Measurements from ENCODE around the gene LSM10.

- TF ChIP-seq, protein P1, sequence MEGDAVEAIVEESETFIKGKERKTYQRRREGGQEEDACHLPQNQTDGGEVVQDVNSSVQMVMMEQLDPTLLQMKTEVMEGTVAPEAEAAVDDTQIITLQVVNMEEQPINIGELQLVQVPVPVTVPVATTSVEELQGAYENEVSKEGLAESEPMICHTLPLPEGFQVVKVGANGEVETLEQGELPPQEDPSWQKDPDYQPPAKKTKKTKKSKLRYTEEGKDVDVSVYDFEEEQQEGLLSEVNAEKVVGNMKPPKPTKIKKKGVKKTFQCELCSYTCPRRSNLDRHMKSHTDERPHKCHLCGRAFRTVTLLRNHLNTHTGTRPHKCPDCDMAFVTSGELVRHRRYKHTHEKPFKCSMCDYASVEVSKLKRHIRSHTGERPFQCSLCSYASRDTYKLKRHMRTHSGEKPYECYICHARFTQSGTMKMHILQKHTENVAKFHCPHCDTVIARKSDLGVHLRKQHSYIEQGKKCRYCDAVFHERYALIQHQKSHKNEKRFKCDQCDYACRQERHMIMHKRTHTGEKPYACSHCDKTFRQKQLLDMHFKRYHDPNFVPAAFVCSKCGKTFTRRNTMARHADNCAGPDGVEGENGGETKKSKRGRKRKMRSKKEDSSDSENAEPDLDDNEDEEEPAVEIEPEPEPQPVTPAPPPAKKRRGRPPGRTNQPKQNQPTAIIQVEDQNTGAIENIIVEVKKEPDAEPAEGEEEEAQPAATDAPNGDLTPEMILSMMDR (IDR thresholded peaks at IDR 0.05 in 4 of 5, conservative IDR thresholded peaks at IDR 0.05 in 1 of 5) = no peak
- TF ChIP-seq POLR2A (IDR thresholded peaks at IDR 0.05) = no peak
Measured at GRCh38 chr1:36387141-36387949, 10.4 kb downstream of the LSM10 start.
